ENCODE results near the gene TPK1.

- TF ChIP-seq, protein P1, sequence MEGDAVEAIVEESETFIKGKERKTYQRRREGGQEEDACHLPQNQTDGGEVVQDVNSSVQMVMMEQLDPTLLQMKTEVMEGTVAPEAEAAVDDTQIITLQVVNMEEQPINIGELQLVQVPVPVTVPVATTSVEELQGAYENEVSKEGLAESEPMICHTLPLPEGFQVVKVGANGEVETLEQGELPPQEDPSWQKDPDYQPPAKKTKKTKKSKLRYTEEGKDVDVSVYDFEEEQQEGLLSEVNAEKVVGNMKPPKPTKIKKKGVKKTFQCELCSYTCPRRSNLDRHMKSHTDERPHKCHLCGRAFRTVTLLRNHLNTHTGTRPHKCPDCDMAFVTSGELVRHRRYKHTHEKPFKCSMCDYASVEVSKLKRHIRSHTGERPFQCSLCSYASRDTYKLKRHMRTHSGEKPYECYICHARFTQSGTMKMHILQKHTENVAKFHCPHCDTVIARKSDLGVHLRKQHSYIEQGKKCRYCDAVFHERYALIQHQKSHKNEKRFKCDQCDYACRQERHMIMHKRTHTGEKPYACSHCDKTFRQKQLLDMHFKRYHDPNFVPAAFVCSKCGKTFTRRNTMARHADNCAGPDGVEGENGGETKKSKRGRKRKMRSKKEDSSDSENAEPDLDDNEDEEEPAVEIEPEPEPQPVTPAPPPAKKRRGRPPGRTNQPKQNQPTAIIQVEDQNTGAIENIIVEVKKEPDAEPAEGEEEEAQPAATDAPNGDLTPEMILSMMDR (IDR thresholded peaks at IDR 0.05; ENCODE audit: control extremely low read depth in 1 of 3, insufficient read depth in 1 of 3, low read depth in 1 of 3, low read length in 3 of 3) = no peak
- no peak for TF ChIP-seq HDAC2 (IDR thresholded peaks at IDR 0.05; ENCODE audit: borderline replicate concordance in 1 of 2, low read depth in 2 of 2, low read length in 2 of 2)
These were observed 125.1 kb downstream of the TPK1 start for GRCh38 chr7:144710791-144711190.

Data from H1 (cell line).